Measurements from ENCODE around the gene PDE4DIP. TPM values are rescaled to one million over a fixed set of nuclear protein-coding genes. Genes with fewer than 3 reads are reported as not detected.
"Not testable (repeated sequence)": the region's sequence is repeated elsewhere in the genome, so short reads cannot be mapped to it uniquely, and the experiment has no call there.

PDE4DIP gene
- total and polyA plus RNA-seq, 2 experiments from 2014 or later = 16.5 to 35.2 TPM

DNA sequence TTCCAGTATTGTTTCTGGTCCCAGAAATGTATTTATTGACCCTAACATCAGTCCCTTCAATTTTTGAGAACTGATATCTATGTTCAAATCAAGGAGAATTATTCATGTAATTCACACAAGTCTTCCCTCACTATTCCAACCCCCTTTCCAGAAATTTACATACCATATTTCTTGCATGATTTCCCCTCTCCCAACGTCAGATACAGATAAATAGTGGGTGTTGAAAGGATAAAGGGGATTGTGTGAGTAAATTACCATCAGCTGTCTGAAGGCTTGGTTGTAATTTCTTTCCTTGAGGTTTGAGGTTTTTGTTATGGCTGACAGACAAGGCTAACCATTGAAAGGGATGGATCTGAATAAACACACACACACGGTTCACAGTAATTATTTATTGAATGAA lies 15.7 kb upstream of the PDE4DIP start:
- H3K27ac ChIP-seq (ENCODE audit: low read depth); H3K79me2 ChIP-seq (replicated peaks; ENCODE audit: insufficient read depth); ATAC-seq; H3K4me3 Mint-ChIP-seq; H3K9me2 ChIP-seq (ENCODE audit: insufficient read depth); H3K9me3 Mint-ChIP-seq; H3K4me3 ChIP-seq; H3K4me2 ChIP-seq; H3K4me1 ChIP-seq (ENCODE audit: insufficient read depth); H4K20me1 ChIP-seq (replicated peaks; ENCODE audit: insufficient read depth); H3K36me3 Mint-ChIP-seq (ENCODE audit: low read depth); H3K4me1 Mint-ChIP-seq; H3F3A ChIP-seq (replicated peaks; ENCODE audit: low read depth); DNase-seq (ENCODE audit: low spot score); H3K27ac Mint-ChIP-seq; H2AFZ ChIP-seq; H3K36me3 ChIP-seq (ENCODE audit: insufficient read depth); H3K27me3 ChIP-seq (ENCODE audit: insufficient read depth); H3K27me3 Mint-ChIP-seq (ENCODE audit: insufficient read depth, low read depth, poor library complexity): not testable (repeated sequence)

DNA sequence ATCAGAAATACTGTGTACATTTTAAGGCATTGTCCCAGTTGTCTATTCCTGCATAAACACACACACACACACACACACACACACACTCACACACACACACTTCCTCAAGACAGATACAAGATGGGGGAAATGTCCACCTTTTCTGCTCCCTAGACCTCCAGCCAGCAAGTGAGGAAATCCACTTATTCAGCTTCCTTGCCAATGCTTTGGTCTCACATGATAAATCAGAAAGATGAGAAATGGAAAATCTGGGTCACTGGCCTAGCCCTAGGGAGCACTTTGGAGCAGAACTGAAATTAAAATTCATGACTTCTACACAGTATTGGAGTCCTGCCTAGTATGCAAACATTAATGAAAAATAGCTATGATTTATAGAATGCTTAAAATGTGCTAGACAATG lies 15.3 kb upstream of the PDE4DIP start:
- not testable (repeated sequence) for H3K4me1 Mint-ChIP-seq; H3K9me3 Mint-ChIP-seq; H3K9me2 ChIP-seq (ENCODE audit: insufficient read depth); DNase-seq (ENCODE audit: low spot score); H2AFZ ChIP-seq; H3K4me1 ChIP-seq (ENCODE audit: insufficient read depth); H3F3A ChIP-seq (replicated peaks; ENCODE audit: low read depth); H3K27me3 Mint-ChIP-seq (ENCODE audit: insufficient read depth, low read depth, poor library complexity); ATAC-seq; H3K4me3 Mint-ChIP-seq; H3K36me3 ChIP-seq (ENCODE audit: insufficient read depth); H4K20me1 ChIP-seq (replicated peaks; ENCODE audit: insufficient read depth); H3K27ac Mint-ChIP-seq; H3K4me3 ChIP-seq; H3K4me2 ChIP-seq; H3K27ac ChIP-seq (ENCODE audit: low read depth); H3K36me3 Mint-ChIP-seq (ENCODE audit: low read depth); H3K79me2 ChIP-seq (replicated peaks; ENCODE audit: insufficient read depth); H3K27me3 ChIP-seq (ENCODE audit: insufficient read depth)

DNA sequence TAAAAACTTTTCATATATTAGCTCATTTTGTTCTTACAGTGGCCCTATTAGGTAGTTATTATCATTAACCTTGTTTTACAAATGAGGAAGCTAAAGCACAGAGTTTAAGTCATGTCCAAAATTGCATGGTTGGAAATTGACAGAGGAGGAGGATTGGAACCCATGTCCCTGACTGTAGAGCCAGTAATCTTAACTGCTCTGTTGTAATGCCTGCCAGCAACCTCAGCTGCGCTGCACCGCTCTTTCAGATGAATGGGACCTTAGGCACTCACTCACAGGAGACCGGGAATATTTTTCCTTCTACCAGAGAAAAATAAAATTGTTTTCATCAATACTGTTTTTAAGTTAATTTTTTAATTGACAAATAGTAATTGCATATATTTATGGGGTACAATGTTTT lies 14.9 kb upstream of the PDE4DIP start:
- not testable (repeated sequence) for H3K4me1 Mint-ChIP-seq; H3F3A ChIP-seq (replicated peaks; ENCODE audit: low read depth); H3K9me3 Mint-ChIP-seq; H3K27ac Mint-ChIP-seq; H3K4me2 ChIP-seq; H3K27ac ChIP-seq (ENCODE audit: low read depth); H3K27me3 Mint-ChIP-seq (ENCODE audit: insufficient read depth, low read depth, poor library complexity); H3K9me2 ChIP-seq (ENCODE audit: insufficient read depth); H3K4me1 ChIP-seq (ENCODE audit: insufficient read depth); H3K4me3 ChIP-seq; ATAC-seq; H4K20me1 ChIP-seq (replicated peaks; ENCODE audit: insufficient read depth); H3K36me3 Mint-ChIP-seq (ENCODE audit: low read depth); H3K79me2 ChIP-seq (replicated peaks; ENCODE audit: insufficient read depth); H3K36me3 ChIP-seq (ENCODE audit: insufficient read depth); H2AFZ ChIP-seq; H3K27me3 ChIP-seq (ENCODE audit: insufficient read depth); H3K4me3 Mint-ChIP-seq; DNase-seq (ENCODE audit: low spot score)

DNA sequence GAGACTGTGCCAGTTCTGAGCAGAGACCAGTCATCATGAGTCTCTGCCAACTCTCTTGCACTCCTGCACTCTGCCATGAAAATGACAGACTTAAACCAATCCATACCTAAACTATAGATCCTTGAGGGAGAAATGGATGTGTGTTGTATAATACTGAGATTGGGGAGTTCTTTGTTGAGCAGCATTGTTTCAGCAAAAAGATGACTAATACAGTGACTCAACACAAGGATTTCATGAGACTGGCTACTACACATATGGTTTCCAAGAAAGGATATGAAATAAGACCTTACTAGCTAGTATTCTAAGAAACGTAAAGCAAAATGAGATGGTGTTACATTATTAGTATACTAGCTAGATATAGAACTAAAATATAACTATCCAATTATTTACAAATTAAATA lies 3.0 kb upstream of the PDE4DIP start:
- H3K4me1 Mint-ChIP-seq; H3K36me3 Mint-ChIP-seq (ENCODE audit: low read depth); H3K79me2 ChIP-seq (replicated peaks; ENCODE audit: insufficient read depth); H3K27me3 Mint-ChIP-seq (ENCODE audit: insufficient read depth, low read depth, poor library complexity); H3K9me2 ChIP-seq (ENCODE audit: insufficient read depth); H3K9me3 Mint-ChIP-seq; H3K4me3 Mint-ChIP-seq; H3F3A ChIP-seq (replicated peaks; ENCODE audit: low read depth); H3K27ac ChIP-seq (ENCODE audit: low read depth); ATAC-seq; H3K27me3 ChIP-seq (ENCODE audit: insufficient read depth); H4K20me1 ChIP-seq (replicated peaks; ENCODE audit: insufficient read depth); H3K4me1 ChIP-seq (ENCODE audit: insufficient read depth); H2AFZ ChIP-seq; H3K4me2 ChIP-seq; H3K4me3 ChIP-seq; H3K36me3 ChIP-seq (ENCODE audit: insufficient read depth); DNase-seq (ENCODE audit: low spot score); H3K27ac Mint-ChIP-seq: not testable (repeated sequence)

DNA sequence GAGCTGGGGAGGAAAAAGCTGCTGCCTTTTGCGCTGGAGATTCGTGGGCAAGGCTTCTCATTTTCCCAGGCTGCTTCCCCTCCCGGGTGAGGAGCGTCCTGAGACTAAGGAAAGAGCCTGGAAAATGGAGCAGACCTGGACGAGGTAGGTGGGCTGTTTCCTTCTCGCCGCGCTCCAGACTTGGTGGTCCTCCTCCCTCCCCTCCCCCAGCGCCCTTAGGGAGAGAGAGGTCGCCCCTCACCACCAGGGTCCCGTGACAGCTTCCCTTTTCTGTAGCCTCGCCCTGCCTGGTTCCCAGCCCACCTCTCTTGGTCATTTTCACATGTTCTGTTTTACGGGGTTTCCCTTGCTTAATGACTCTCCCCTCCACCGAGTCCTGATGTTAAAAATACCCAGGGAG lies 423 bp downstream of the PDE4DIP start:
- DNase-seq (ENCODE audit: low spot score); H3K4me3 ChIP-seq; H4K20me1 ChIP-seq (replicated peaks; ENCODE audit: insufficient read depth); H3K27ac ChIP-seq (ENCODE audit: low read depth); H3K27me3 ChIP-seq (ENCODE audit: insufficient read depth); H3F3A ChIP-seq (replicated peaks; ENCODE audit: low read depth); H3K9me3 Mint-ChIP-seq; H3K4me1 Mint-ChIP-seq; H2AFZ ChIP-seq; H3K36me3 ChIP-seq (ENCODE audit: insufficient read depth); H3K4me3 Mint-ChIP-seq; H3K4me1 ChIP-seq (ENCODE audit: insufficient read depth); H3K4me2 ChIP-seq; H3K36me3 Mint-ChIP-seq (ENCODE audit: low read depth); H3K9me2 ChIP-seq (ENCODE audit: insufficient read depth); H3K27me3 Mint-ChIP-seq (ENCODE audit: insufficient read depth, low read depth, poor library complexity); H3K27ac Mint-ChIP-seq; H3K79me2 ChIP-seq (replicated peaks; ENCODE audit: insufficient read depth): not testable (repeated sequence)
- peak; percentile 55 for ATAC-seq

DNA sequence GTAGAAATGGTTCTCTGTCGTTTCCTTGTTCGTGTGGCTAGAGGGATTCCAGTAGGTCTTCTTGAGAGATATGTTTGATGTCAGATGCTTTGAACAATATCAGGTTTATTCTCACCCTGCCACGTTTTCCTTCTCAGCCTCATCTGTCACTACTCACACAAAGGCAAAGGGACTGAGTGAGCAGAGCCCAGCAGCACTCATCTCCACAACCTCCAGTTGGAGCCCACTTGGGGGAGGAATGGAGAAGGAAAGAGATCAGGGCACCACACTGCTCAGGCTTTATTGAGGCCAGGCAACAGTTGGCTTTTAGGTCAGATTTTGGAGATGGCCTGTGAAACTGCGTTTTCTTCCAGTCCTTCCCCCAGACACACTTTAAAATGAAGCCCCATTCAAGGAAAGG lies 840 bp downstream of the PDE4DIP start:
- not testable (repeated sequence) for H3K4me3 Mint-ChIP-seq; H3K4me2 ChIP-seq; H3K79me2 ChIP-seq (replicated peaks; ENCODE audit: insufficient read depth); H3K4me1 Mint-ChIP-seq; H3K9me3 Mint-ChIP-seq; H4K20me1 ChIP-seq (replicated peaks; ENCODE audit: insufficient read depth); DNase-seq (ENCODE audit: low spot score); H3K27ac Mint-ChIP-seq; H3K27me3 ChIP-seq (ENCODE audit: insufficient read depth); H3K36me3 ChIP-seq (ENCODE audit: insufficient read depth); H3F3A ChIP-seq (replicated peaks; ENCODE audit: low read depth); H3K9me2 ChIP-seq (ENCODE audit: insufficient read depth); H3K27ac ChIP-seq (ENCODE audit: low read depth); H2AFZ ChIP-seq; H3K27me3 Mint-ChIP-seq (ENCODE audit: insufficient read depth, low read depth, poor library complexity); H3K36me3 Mint-ChIP-seq (ENCODE audit: low read depth); H3K4me1 ChIP-seq (ENCODE audit: insufficient read depth); H3K4me3 ChIP-seq
- peak; percentile 40 for ATAC-seq

DNA sequence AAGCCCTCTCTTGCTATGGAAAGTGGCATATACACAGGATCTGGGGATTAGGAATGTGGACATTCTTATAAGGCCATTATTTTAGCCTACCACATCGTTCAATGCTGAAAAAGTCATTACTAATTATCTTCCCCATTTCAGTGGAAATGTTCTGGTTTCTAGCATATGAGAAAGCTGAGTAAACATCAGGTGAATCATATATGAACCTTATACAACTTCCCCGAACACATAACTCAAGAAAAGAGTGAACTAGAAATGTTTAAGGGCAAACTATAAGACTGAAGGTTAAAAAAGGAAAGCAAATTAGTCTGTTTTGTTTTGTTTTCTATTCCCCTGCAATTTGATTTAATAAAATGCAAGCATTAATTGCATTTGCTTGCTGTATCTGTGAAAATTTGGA lies 6.1 kb downstream of the PDE4DIP start:
- H3F3A ChIP-seq (replicated peaks; ENCODE audit: low read depth); H4K20me1 ChIP-seq (replicated peaks; ENCODE audit: insufficient read depth); H3K27ac ChIP-seq (ENCODE audit: low read depth); H3K27me3 Mint-ChIP-seq (ENCODE audit: insufficient read depth, low read depth, poor library complexity); H3K4me3 Mint-ChIP-seq; DNase-seq (ENCODE audit: low spot score); ATAC-seq; H3K36me3 ChIP-seq (ENCODE audit: insufficient read depth); H3K79me2 ChIP-seq (replicated peaks; ENCODE audit: insufficient read depth); H3K36me3 Mint-ChIP-seq (ENCODE audit: low read depth); H2AFZ ChIP-seq; H3K4me1 ChIP-seq (ENCODE audit: insufficient read depth); H3K4me1 Mint-ChIP-seq; H3K4me3 ChIP-seq; H3K9me3 Mint-ChIP-seq; H3K27ac Mint-ChIP-seq; H3K27me3 ChIP-seq (ENCODE audit: insufficient read depth); H3K4me2 ChIP-seq; H3K9me2 ChIP-seq (ENCODE audit: insufficient read depth): not testable (repeated sequence)
